ENCODE data around the gene LIPC.

GRCh38 chr15:58585693-58586443, 154.1 kb downstream of the LIPC start:
- no peak for TF ChIP-seq CTCF (IDR thresholded peaks at IDR 0.05)
- TF ChIP-seq POLR2A (IDR thresholded peaks at IDR 0.05) = no peak

Measured in sigmoid colon (tissue), 3 donors.